ENCODE measurements around the gene ABCA1.

DNA sequence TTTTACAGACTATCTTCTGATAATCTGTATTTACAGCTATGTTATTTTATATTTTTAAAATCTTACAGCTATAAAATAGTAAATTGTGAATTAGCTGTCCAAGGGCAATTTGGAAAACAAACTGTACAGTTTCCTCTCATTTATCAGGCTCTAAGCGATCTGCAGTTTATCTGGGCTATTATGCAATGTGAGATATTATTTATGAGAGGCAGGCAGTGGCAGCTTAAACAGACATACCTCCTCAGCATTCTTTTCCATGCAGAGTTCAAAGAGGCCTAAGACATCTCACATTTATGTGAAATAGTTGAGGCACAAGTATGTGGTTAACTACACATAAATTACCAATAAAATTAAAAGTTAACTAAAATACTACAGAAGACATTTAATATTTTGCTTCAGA is 153.8 kb downstream of the ABCA1 start:
- TF ChIP-seq, protein P1, sequence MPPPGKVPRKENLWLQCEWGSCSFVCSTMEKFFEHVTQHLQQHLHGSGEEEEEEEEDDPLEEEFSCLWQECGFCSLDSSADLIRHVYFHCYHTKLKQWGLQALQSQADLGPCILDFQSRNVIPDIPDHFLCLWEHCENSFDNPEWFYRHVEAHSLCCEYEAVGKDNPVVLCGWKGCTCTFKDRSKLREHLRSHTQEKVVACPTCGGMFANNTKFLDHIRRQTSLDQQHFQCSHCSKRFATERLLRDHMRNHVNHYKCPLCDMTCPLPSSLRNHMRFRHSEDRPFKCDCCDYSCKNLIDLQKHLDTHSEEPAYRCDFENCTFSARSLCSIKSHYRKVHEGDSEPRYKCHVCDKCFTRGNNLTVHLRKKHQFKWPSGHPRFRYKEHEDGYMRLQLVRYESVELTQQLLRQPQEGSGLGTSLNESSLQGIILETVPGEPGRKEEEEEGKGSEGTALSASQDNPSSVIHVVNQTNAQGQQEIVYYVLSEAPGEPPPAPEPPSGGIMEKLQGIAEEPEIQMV (CRISPR knock-in tag; IDR thresholded peaks at IDR 0.05; ENCODE audit: low read depth), result no peak
- no peak for TF ChIP-seq POLR2A (IDR thresholded peaks at IDR 0.05; ENCODE audit: insufficient read depth in 1 of 2, low read depth in 2 of 2, low read length in 2 of 2)
- TF ChIP-seq AKAP8 (CRISPR knock-in tag; IDR thresholded peaks at IDR 0.05), result no peak
- no peak for TF ChIP-seq FOXM1 (CRISPR knock-in tag; IDR thresholded peaks at IDR 0.05)
- no peak for TF ChIP-seq POLR2AphosphoS5 (IDR thresholded peaks at IDR 0.05; ENCODE audit: low read depth, low read length)
- no peak for TF ChIP-seq ZNF253 (CRISPR knock-in tag; IDR thresholded peaks at IDR 0.05; ENCODE audit: borderline replicate concordance)
- TF ChIP-seq, protein P2, sequence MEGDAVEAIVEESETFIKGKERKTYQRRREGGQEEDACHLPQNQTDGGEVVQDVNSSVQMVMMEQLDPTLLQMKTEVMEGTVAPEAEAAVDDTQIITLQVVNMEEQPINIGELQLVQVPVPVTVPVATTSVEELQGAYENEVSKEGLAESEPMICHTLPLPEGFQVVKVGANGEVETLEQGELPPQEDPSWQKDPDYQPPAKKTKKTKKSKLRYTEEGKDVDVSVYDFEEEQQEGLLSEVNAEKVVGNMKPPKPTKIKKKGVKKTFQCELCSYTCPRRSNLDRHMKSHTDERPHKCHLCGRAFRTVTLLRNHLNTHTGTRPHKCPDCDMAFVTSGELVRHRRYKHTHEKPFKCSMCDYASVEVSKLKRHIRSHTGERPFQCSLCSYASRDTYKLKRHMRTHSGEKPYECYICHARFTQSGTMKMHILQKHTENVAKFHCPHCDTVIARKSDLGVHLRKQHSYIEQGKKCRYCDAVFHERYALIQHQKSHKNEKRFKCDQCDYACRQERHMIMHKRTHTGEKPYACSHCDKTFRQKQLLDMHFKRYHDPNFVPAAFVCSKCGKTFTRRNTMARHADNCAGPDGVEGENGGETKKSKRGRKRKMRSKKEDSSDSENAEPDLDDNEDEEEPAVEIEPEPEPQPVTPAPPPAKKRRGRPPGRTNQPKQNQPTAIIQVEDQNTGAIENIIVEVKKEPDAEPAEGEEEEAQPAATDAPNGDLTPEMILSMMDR (CRISPR knock-in tag; IDR thresholded peaks at IDR 0.05), result no peak
- no peak for TF ChIP-seq CBX5 (CRISPR knock-in tag; IDR thresholded peaks at IDR 0.05; ENCODE audit: borderline replicate concordance)
- no peak for TF ChIP-seq USF2 (IDR thresholded peaks at IDR 0.05; ENCODE audit: low read depth, low read length)
- no peak for TF ChIP-seq USF2 (CRISPR knock-in tag; IDR thresholded peaks at IDR 0.05; ENCODE audit: borderline replicate concordance)
- TF ChIP-seq DMAP1 (CRISPR knock-in tag; IDR thresholded peaks at IDR 0.05), result no peak
- no peak for TF ChIP-seq FOSL2 (CRISPR knock-in tag; IDR thresholded peaks at IDR 0.05)
- TF ChIP-seq RFX3 (CRISPR knock-in tag; IDR thresholded peaks at IDR 0.05), result no peak
- no peak for TF ChIP-seq ELF4 (CRISPR knock-in tag; IDR thresholded peaks at IDR 0.05; ENCODE audit: borderline replicate concordance)
- no peak for TF ChIP-seq ZNF335 (CRISPR knock-in tag; IDR thresholded peaks at IDR 0.05)
